Smooth muscle cell (in vitro differentiated cells): ENCODE measurements around the gene ZNF524. TPM values are rescaled to one million over a fixed set of nuclear protein-coding genes. Genes with fewer than 3 reads are reported as not detected.

ENCODE experiments used
- DNase-seq: peaks from one replicate; lab custom pipeline; 2025; ENCODE audit not compliant: unreplicated experiment; lab: John Stamatoyannopoulos, UW
- H2AFZ ChIP-seq: fragments of 200-600 bp; sonication (generic); 2 replicates; pipeline ENCODE4 v1.6.0; 2016; ENCODE audit warnings: antibody characterized with exemption, low read depth, mild to moderate bottlenecking
- H3F3A ChIP-seq: fragments of 200-600 bp; sonication (generic); 2 replicates; pipeline ENCODE4 v1.6.0; 2017; ENCODE audit warnings: antibody characterized with exemption, low read depth
- H3K27ac ChIP-seq: fragments of 200-600 bp; sonication (generic); 2 replicates; pipeline ENCODE4 v1.5.1; 2016; ENCODE audit warnings: low read depth, mild to moderate bottlenecking
- H3K27me3 ChIP-seq: fragments of 200-600 bp; sonication (generic); 2 replicates; pipeline ENCODE4 v1.6.1; 2016; ENCODE audit warnings: low read depth, mild to moderate bottlenecking
- H3K36me3 ChIP-seq: fragments of 200-600 bp; sonication (generic); 2 replicates; pipeline ENCODE4 v1.5.1; 2016; ENCODE audit warnings: low read depth
- H3K4me1 ChIP-seq: fragments of 200-600 bp; sonication (generic); 2 replicates; pipeline ENCODE4 v1.5.1; 2016; ENCODE audit warnings: low read depth
- H3K4me2 ChIP-seq: fragments of 200-600 bp; sonication (generic); 2 replicates; pipeline ENCODE4 v1.6.0; 2016; ENCODE audit warnings: mild to moderate bottlenecking
- H3K4me3 ChIP-seq: fragments of 200-600 bp; sonication (generic); 2 replicates; pipeline ENCODE4 v1.5.1; 2016; ENCODE audit warnings: mild to moderate bottlenecking
- H3K79me2 ChIP-seq: fragments of 200-600 bp; sonication (generic); 2 replicates; pipeline ENCODE4 v1.6.0; 2016; ENCODE audit warnings: low read depth, mild to moderate bottlenecking
- H3K9ac ChIP-seq: fragments of 200-600 bp; sonication (generic); 2 replicates; pipeline ENCODE4 v1.6.0; 2016; ENCODE audit warnings: low read depth
- H3K9me3 ChIP-seq: fragments of 200-600 bp; sonication (generic); replicated peaks from 2 replicates; pipeline ENCODE4 v1.5.1; 2016; ENCODE audit warnings: low read depth
- H4K20me1 ChIP-seq: fragments of 200-600 bp; sonication (generic); 2 replicates; pipeline ENCODE4 v1.6.0; 2016; ENCODE audit warnings: low read depth
- WGBS: methylation state at CpG from one replicate; pipeline ENCODE4 v1.1.7; 2016; ENCODE audit warnings: low lambda C conversion rate; 5-methylcytosine and 5-hydroxymethylcytosine counted together
- polyA plus RNA-seq: library from polyadenylated mRNA; unstranded; fragments of >200 nt; fragmentation: Nextera tagmentation; extraction: Ambion mirVana; gene quantifications from 2 replicates; pipeline ENCODE4 v1.2.1, GENCODE V29; 2016
- total RNA-seq: library from RNA; depleted of rRNA; stranded (reverse); fragments of >200 nt; gene quantifications from 2 replicates; pipeline ENCODE4 v1.2.3, GENCODE V29; 2014
- TF ChIP-seq, protein P1 (sequence below): fragments of 200-600 bp; sonication (generic); IDR thresholded peaks from 2 replicates; pipeline ENCODE4 v1.5.1; 2017; ENCODE audit warnings: borderline replicate concordance, mild to moderate bottlenecking, antibody characterized with exemption; ENCODE audit not compliant: insufficient read depth, poor library complexity, severe bottlenecking

ZNF524 gene
- total and polyA plus RNA-seq, 2 experiments from 2014 or later = 13.3 to 16.3 TPM

DNA sequence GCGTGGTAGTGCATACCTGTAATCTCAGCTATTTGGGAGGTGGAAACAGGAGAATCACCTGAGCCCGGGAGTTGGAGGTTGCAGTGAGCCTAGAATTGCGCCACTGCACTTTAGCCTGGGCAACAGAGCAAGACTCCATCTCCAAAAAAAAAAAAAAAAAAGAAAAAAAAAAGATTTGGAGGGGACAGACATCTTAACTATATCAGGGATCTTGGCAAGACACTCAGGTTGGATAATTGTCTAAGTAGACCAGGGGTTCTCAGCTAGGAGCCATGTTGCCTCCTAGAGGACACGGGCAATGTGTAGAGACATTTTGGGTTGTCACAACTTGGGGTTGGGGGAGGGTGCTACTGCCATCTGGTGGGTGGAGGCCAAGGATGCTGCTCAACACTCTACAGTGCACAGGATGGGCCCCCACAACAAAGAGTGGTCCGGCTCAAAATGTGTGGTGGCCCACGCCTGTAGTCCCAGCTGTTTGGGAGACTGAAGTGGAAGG is 38.8 kb downstream of the ZNF524 start:
- Histone ChIP-seq H3K79me2 (peaks cover 49% of the 10 kb centered on the region), H4K20me1 (no peaks in the 10 kb centered on the region), H3K9me3 (no peaks in the 10 kb centered on the region), H2AFZ (no peak overlapping the region), H3K36me3 (no peaks in the 10 kb centered on the region), H3K9ac (no peak overlapping the region), H3K27me3 (no peaks in the 10 kb centered on the region), H3K4me1 (peaks cover 17% of the 10 kb centered on the region), H3F3A (peaks cover 12% of the 10 kb centered on the region), H3K4me3 (no peak overlapping the region), H3K27ac (no peak overlapping the region), H3K4me2 (no peak overlapping the region)
- DNase-seq = no peak
- TF ChIP-seq, protein P1, sequence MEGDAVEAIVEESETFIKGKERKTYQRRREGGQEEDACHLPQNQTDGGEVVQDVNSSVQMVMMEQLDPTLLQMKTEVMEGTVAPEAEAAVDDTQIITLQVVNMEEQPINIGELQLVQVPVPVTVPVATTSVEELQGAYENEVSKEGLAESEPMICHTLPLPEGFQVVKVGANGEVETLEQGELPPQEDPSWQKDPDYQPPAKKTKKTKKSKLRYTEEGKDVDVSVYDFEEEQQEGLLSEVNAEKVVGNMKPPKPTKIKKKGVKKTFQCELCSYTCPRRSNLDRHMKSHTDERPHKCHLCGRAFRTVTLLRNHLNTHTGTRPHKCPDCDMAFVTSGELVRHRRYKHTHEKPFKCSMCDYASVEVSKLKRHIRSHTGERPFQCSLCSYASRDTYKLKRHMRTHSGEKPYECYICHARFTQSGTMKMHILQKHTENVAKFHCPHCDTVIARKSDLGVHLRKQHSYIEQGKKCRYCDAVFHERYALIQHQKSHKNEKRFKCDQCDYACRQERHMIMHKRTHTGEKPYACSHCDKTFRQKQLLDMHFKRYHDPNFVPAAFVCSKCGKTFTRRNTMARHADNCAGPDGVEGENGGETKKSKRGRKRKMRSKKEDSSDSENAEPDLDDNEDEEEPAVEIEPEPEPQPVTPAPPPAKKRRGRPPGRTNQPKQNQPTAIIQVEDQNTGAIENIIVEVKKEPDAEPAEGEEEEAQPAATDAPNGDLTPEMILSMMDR = peak; percentile 37
- 97% methylated on average over 6 of the region's 6 CpGs for WGBS

GRCh38 chr19:55640043-55640576 is 40.0 kb downstream of the ZNF524 start:
- H3F3A ChIP-seq = peaks cover 15% of the 10 kb centered on the region
- H3K4me3 ChIP-seq = peak overlapping the region; percentile 79
- no peaks in the 10 kb centered on the region for H3K36me3 ChIP-seq
- no peaks in the 10 kb centered on the region for H3K27me3 ChIP-seq
- no peaks in the 10 kb centered on the region for H3K9me3 ChIP-seq
- peaks cover 57% of the 10 kb centered on the region for H3K79me2 ChIP-seq
- no peak for DNase-seq
- no peak overlapping the region for H2AFZ ChIP-seq
- peak overlapping the region; percentile 62 for H3K27ac ChIP-seq
- no peaks in the 10 kb centered on the region for H4K20me1 ChIP-seq
- peaks cover 23% of the 10 kb centered on the region for H3K4me1 ChIP-seq
- peak overlapping the region; percentile 97 for H3K4me2 ChIP-seq
- TF ChIP-seq, protein P1 = peak; percentile 9
- 57% methylated on average over 38 of the region's 38 CpGs for WGBS
- peak overlapping the region; percentile 80 for H3K9ac ChIP-seq

DNA sequence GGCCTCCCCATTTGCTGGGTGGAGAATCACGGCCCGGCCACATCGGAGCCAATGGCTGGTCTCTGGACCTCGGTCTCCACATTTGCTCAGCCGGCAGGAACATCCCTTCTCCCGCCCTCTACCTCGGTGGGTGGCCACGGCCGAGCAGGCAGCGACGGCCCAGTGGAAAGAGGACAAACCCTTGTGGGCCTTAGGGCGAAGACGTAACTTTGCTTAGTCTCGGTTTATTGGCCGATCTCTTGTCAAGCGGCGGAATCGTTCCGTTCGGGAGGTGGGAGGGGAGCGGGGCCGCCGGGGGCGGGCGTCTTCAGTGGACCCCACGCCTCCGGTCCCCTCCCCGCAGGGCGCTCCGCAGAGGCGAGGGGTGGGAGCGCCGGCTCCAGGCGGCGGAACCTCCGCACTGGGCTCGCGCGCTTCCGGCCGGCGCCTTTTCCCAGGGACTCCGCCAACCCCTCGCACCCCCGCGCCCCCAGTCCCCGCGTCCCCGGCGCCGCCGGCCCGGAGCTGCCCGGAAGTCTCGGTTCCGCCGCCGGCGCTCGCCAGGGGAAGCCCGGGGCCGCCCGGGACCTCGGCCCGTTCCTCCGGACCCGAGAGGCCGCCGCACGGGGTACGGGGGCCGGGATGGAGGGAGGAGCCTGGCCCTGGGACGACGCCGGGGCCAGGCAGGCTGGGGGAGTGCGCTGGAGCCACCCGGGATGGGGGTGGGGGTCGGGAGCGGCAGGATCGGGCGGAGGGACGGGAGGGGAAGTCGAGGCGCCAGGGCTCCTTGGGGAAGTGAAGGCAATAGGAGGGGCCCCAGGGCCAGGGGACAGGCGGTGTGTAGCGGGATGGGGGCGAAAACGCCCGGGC is 40.7 kb downstream of the ZNF524 start, which contains the start of gene ZNF580:
TSS of gene ZNF580 (plus strand) at position 426 of the 849 bp plus-strand sequence. CDS start 1,507 bp downstream, outside the sequence.
- peaks cover 15% of the 10 kb centered on the region for H3F3A ChIP-seq
- no peaks in the 10 kb centered on the region for H3K27me3 ChIP-seq
- peaks cover 57% of the 10 kb centered on the region for H3K79me2 ChIP-seq
- H3K4me2 ChIP-seq = peak within 1 kb of the TSS; percentile 97
- WGBS = 1% methylated on average over 52 of the region's 89 CpGs
- peak within 1 kb of the TSS; percentile 81 for H2AFZ ChIP-seq
- H3K4me1 ChIP-seq = peaks cover 18% of the 10 kb centered on the region
- peak within 1 kb of the TSS; percentile 62 for H3K27ac ChIP-seq
- no peaks in the 10 kb centered on the region for H3K36me3 ChIP-seq
- H3K4me3 ChIP-seq = peak within 1 kb of the TSS; percentile 79
- TF ChIP-seq, protein P1 = no peak
- no peaks in the 10 kb centered on the region for H3K9me3 ChIP-seq
- no peak for DNase-seq
- H3K9ac ChIP-seq = peak within 1 kb of the TSS; percentile 80
- H4K20me1 ChIP-seq = no peaks in the 10 kb centered on the region
